IPS DF 6.9 (cell line): ENCODE results near the gene RPLP2.
A peak's percentile ranks its signal among the peaks of the same experiment; 100 is the strongest.

Experiments used
- DNase-seq: peaks from one replicate; pipeline ENCODE4 v3.0.0-alpha.2; 2013; ENCODE audit warnings: low read depth, low spot score
- H3K27ac ChIP-seq: one replicate; pipeline ENCODE4 v1.5.1; 2013; ENCODE audit warnings: low read length, control low read depth
- H3K27me3 ChIP-seq: 2 replicates; pipeline ENCODE4 v1.6.1; 2013; ENCODE audit warnings: mild to moderate bottlenecking, low read length; ENCODE audit not compliant: control insufficient read depth, insufficient read depth
- H3K36me3 ChIP-seq: 2 replicates; pipeline ENCODE4 v1.6.1; 2013; ENCODE audit warnings: low read length; ENCODE audit not compliant: control insufficient read depth, insufficient read depth
- H3K4me1 ChIP-seq: 2 replicates; pipeline ENCODE4 v1.6.1; 2013; ENCODE audit warnings: low read length; ENCODE audit not compliant: control insufficient read depth, insufficient read depth
- H3K4me3 ChIP-seq: 2 replicates; pipeline ENCODE4 v1.5.1; 2013; ENCODE audit warnings: mild to moderate bottlenecking, low read length
- H3K9me3 ChIP-seq: 2 replicates; pipeline ENCODE4 v1.6.1; 2013; ENCODE audit warnings: low read length, inconsistent platforms; ENCODE audit not compliant: control insufficient read depth, insufficient read depth
- WGBS: extraction: QIAGEN DNeasy Blood & Tissue Kit; methylation state at CpG from one replicate; pipeline ENCODE4 v1.1.7; 2013; ENCODE audit warnings: mixed read lengths, missing lambda C conversion rate; ENCODE audit not compliant: insufficient read length, insufficient coverage; 5-methylcytosine and 5-hydroxymethylcytosine counted together

RPLP2 gene

DNA sequence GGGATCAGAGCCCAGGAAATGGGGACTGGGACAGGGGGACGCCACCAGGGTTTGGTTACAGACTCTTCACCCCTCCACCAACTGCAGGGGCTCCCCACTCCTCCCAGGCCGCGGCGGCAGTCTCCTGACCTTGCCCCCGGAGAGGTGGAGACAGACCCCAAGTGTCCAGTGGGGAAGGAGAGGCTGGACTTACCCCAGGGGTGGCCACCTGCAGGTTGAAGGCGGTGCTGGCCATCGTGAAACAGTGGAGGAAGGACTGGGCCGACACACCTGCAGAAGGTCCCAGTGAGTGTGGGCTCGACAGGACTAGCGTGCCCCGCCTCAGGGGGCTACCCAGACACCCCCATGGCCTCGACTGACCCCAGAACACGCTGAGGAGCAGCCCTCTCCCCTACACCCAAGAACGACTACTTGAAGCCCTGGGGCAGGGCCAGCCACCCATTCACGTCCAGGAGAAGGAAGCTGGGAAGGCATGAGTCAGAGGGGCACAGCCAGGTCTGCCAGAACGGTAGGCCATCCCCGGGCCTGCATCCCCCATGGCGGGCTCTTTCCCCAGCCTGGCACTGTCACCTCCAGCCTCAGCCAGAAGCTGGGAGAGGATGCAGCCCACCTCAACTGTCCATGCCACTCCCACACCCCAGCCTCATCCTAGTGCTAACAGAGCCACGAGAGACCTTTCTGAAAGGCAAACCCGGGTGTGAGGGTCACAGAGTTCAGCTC lies 34.7 kb upstream of the RPLP2 start:
- no peaks in the 10 kb centered on the region for H3K27me3 ChIP-seq
- H3K4me1 ChIP-seq = 0 out of 2 replicates have a peak, but pooled peaks cover 4% of the 10 kb centered on the region
- no peak for DNase-seq
- no peaks in the 10 kb centered on the region for H3K9me3 ChIP-seq
- no peak overlapping the region for H3K27ac ChIP-seq
- no CpG with 5 or more reads among the region's 20 CpGs for WGBS
- H3K36me3 ChIP-seq = peaks cover 33% of the 10 kb centered on the region
- H3K4me3 ChIP-seq = no peak overlapping the region

GRCh38 chr11:776263-776560 lies 33.6 kb upstream of the RPLP2 start:
- no CpG with 5 or more reads among the region's 11 CpGs for WGBS
- H3K9me3 ChIP-seq = no peaks in the 10 kb centered on the region
- H3K27ac ChIP-seq = no peak overlapping the region
- no peak for DNase-seq
- H3K27me3 ChIP-seq = no peaks in the 10 kb centered on the region
- peaks cover 22% of the 10 kb centered on the region for H3K36me3 ChIP-seq
- H3K4me3 ChIP-seq = peak overlapping the region; percentile 84; the same call in 1 of the 2 replicates
- 0 out of 2 replicates have a peak, but pooled peaks cover 4% of the 10 kb centered on the region for H3K4me1 ChIP-seq

DNA sequence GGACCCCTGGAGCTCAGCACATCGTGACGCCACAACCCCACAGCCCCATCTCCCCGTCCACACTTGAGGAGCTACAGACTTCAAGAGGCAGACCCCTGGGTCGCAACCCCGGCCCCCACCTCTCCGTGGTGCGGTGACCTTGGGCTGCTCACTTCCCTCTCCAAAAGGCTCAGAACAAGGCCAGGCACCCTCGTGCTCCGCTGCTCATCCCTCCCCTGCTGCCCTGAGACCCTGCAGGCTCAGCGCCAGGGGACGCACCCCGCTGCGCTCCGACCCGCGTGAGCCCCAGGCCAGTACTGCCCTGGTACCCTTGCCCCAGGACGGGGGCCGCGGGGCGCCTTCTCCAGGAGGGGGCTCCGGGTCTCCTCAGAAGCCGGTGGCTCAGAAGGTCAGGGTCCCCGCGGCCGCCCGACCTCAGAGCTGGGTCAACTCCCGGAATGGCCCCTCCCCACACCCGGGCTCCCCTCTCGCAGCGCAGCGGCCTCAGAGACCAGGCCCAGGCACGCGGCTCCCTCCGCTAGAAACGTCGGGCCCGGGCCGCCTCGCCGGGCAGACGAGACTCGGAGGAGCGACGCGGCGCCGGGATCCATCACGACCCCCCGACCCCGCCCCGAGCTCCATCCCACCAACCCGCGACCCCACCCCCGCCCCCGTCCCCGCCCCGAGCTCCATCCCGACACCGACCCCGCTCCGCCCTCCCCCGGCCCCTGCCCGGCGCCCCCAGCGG lies 33.0 kb upstream of the RPLP2 start:
- DNase-seq = no peak
- H3K4me3 ChIP-seq = peak overlapping the region; percentile 84
- peaks cover 19% of the 10 kb centered on the region for H3K36me3 ChIP-seq
- WGBS = no CpG with 5 or more reads among the region's 65 CpGs
- H3K9me3 ChIP-seq = no peaks in the 10 kb centered on the region
- H3K27me3 ChIP-seq = no peaks in the 10 kb centered on the region
- H3K4me1 ChIP-seq = peaks cover 4% of the 10 kb centered on the region; the same call in 1 of the 2 replicates
- H3K27ac ChIP-seq = no peak overlapping the region

- WGBS = no CpG with 5 or more reads among the region's 110 CpGs
- peaks cover 10% of the 10 kb centered on the region for H3K36me3 ChIP-seq
- H3K9me3 ChIP-seq = no peaks in the 10 kb centered on the region
- H3K4me1 ChIP-seq = peaks cover 2% of the 10 kb centered on the region; the same call in 1 of the 2 replicates
- peak within 1 kb of the TSS; percentile 84 for H3K4me3 ChIP-seq
- no peak within 1 kb of the TSS for H3K27ac ChIP-seq
- no peaks in the 10 kb centered on the region for H3K27me3 ChIP-seq
- peak; percentile 71 for DNase-seq
These were observed 32.2 kb upstream of the RPLP2 start, which contains the start of gene GATD1 for GRCh38 chr11:777288-778255. GATD1 (minus strand) TSS chr11:777487; CDS start chr11:777462, 25 bp downstream.

GRCh38 chr11:778976-779954 lies 30.5 kb upstream of the RPLP2 start:
- Histone ChIP-seq H3K4me1 (peaks cover 5% of the 10 kb centered on the region; the same call in 1 of the 2 replicates), H3K27me3 (no peaks in the 10 kb centered on the region), H3K9me3 (no peaks in the 10 kb centered on the region), H3K27ac (no peak overlapping the region), H3K36me3 (no peaks in the 10 kb centered on the region), H3K4me3 (no peak overlapping the region)
- no peak for DNase-seq
- WGBS = no CpG with 5 or more reads among the region's 23 CpGs

DNA sequence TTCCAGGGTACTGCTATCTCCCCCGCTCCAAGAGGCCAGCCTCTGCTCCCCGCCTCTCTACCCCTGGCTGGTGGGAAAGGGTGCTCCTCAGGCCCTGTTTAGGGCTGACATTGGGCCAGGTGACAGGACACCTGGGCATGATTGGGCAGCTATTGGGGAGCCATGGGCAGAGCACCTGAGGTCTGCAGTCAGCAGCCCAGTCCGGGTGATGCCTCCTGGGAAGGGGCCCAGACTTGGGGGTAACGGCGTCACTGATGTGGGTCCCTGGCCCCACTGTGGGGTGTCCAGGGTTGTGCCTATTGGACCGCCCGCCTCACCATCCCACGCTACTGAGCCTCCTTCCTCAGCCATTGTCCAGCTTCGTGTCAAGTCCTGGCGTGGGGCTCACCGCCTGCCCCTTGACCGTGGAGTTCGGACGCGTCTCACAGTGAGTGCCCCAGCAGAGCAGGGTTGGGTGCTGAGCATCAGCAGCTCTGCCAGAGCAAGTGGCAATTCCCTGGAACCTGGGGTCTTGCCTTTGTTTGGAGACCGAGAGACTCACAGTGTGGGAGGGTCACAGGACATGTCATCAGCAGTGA lies 29.7 kb upstream of the RPLP2 start:
- no CpG with 5 or more reads among the region's 16 CpGs for WGBS
- Histone ChIP-seq H3K36me3 (no peaks in the 10 kb centered on the region), H3K9me3 (no peaks in the 10 kb centered on the region), H3K4me3 (no peak overlapping the region), H3K27me3 (no peaks in the 10 kb centered on the region), H3K4me1 (peaks cover 5% of the 10 kb centered on the region; the same call in 1 of the 2 replicates), H3K27ac (no peak overlapping the region)
- DNase-seq = no peak

DNA sequence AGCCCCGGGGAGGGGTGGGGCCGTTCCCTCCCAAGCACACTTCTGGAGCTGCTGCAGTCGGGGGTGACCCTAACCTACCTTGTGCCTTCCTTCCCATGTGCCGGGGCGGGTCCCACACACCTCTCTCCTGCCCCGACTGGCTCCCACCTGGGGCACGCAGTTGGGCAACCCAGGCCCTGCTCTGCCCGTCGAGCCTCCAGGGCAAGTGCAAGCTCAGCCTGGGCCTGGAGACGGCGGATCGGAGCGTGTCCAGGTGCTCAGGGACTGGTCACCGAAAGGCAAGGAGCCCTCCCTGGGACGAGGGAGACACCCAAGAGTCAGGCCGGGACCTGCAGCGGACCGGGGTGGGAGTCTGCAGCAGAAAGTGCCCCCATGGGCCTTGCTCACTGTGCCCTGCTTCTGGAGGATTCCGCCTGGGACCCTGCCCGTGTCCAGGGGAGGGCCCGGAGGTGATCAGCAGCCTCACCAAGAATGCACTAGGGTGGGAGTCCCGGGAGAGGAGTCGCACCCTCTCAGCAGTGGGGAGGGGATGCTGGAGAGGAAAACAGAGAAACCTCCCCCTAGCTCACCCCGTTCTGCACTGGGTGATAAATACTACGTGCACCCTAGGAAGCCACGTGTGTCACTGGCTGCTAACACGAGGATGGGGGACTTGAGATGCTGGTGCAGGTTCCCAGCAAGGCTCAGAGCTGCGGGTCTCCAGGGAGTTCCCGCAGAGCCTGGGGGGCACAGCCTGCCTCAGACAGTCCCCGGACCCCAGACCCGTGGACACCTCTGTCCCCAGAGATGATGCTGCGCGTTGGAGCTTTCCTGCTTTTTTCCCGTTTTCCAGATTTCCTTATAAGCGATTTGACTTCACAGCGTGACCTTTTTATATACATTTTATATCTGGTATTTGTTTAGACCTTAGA lies 27.2 kb upstream of the RPLP2 start:
- Histone ChIP-seq H3K4me3 (no peak overlapping the region), H3K27ac (no peak overlapping the region), H3K27me3 (no peaks in the 10 kb centered on the region), H3K9me3 (no peaks in the 10 kb centered on the region), H3K4me1 (peaks cover 5% of the 10 kb centered on the region; the same call in 1 of the 2 replicates), H3K36me3 (no peaks in the 10 kb centered on the region)
- no CpG with 5 or more reads among the region's 36 CpGs for WGBS
- no peak for DNase-seq

GRCh38 chr11:783581-784015 lies 26.2 kb upstream of the RPLP2 start:
- no CpG with 5 or more reads among the region's 24 CpGs for WGBS
- Histone ChIP-seq H3K9me3 (no peaks in the 10 kb centered on the region), H3K4me3 (no peak overlapping the region), H3K27me3 (no peaks in the 10 kb centered on the region), H3K27ac (no peak overlapping the region), H3K4me1 (peaks cover 3% of the 10 kb centered on the region; the same call in 1 of the 2 replicates), H3K36me3 (no peaks in the 10 kb centered on the region)
- peak; percentile 94 for DNase-seq
